HG03520 (cell line): ENCODE measurements around the gene TMEM126A.
A peak's percentile ranks its signal among the peaks of the same experiment; 100 is the strongest.

Source experiments
- ATAC-seq: cut with Tn5 transposase; IDR thresholded peaks from one replicate; pipeline ENCODE4 v1.9.1; 2021; ENCODE audit warnings: mild to moderate bottlenecking, moderate library complexity; ENCODE audit not compliant: unreplicated experiment

The TMEM126A gene

DNA sequence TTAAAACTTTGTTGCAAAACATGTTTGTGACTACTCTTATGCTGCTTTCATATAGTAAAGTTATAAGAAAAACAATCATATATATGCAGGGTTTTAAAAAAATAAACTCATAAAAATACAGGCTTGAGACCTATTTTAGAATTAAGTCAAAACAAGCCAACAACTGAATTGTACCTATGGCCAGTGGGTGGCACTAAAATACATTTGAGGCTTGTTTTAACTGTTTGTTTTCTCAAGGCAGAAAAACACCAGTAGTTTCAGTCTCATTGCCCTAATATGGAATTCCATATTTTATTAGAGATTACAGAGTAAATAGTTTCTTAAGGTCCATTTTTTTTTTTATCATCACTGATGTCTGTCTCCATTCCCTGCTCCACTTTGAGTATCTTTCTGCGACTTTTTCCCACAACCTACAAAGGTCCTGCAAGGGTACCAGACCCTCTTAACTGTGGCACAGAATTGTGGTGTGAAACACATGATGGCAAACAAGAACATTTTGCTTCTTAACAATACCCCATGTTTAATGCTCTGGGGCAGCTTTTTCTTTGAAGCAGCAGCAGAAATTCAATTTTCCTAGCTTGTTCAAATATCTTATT lies 46.7 kb downstream of the TMEM126A start:
- ATAC-seq: peak; percentile 40

DNA sequence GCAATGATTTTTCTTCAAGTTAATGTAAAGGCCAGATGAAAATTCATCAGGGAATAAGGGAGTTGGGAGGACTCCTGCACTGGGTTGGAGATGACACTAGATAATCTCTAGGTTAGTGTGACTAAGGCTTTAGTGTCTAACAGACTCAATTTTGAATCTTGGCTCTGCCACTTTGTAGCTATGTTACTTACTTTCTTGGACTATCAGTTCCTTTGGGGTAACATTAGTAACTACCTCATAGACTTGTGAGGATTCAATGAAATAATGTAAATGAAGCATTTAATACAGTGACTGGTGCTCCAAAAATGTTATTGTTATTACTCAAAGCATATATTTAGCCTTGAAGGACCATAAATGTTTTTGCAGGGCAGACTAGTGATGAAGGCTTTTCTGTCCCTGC lies 47.8 kb downstream of the TMEM126A start:
- ATAC-seq: no peak

DNA sequence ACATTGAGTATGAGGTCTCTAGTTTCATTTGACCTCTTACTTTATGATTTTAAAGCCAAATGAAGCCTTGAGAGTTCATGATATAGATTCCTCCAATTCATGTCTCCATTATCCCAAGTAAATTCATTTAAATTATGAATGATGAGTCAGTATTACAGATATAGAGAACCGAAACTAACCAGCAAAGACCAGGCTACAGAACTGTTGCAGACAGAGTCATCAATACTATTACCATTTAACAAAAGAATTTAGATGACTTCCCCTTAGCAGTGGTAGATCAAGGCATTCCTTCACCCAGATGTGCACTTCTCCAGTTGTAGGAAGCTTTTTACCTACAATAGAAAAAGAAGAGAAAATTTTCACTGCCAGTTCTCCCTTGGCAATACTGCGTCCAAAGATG lies 50.0 kb downstream of the TMEM126A start:
- no peak for ATAC-seq

GRCh38 chr11:85698195-85698594 lies 50.4 kb downstream of the TMEM126A start:
- ATAC-seq: no peak

- peak; percentile 85 for ATAC-seq
Measured at GRCh38 chr11:85699957-85700741, 52.4 kb downstream of the TMEM126A start.

- no peak for ATAC-seq
Measured at GRCh38 chr11:85704967-85705366, 57.2 kb downstream of the TMEM126A start.

DNA sequence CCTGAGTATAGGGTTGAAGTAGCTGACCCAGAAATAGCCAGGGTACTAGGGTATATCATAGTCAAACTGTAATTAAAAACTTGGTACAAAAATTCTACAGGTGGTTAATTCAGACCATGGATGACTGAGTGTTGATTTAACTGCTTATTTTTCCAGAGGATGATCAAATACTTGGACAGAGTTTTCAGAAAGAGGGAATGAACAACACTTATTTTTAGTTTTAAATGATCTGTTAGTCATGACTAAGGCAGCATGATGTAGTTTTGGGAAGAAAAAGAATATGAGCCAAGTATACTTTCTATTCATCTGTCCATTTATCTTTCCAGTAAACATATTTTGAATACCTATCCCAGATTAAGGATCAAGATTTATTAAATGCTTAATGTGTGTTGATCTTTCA lies 58.0 kb downstream of the TMEM126A start:
- ATAC-seq: no peak
